K562 (cell line): ENCODE measurements around the gene NMRAL1. TPM values are rescaled to one million over a fixed set of nuclear protein-coding genes. Genes with fewer than 3 reads are reported as not detected.

Experiments used
- ATF7 ChIP-seq: fragments of 450-650 bp; IDR thresholded peaks from 2 replicates; pipeline ENCODE4 v1.7.1; 2014; ENCODE audit warnings: mild to moderate bottlenecking, moderate library complexity
- CTCFL ChIP-seq: IDR thresholded peaks from 2 replicates; pipeline ENCODE4 v1.6.1; 2011; ENCODE audit warnings: borderline replicate concordance, low read depth, mild to moderate bottlenecking, moderate library complexity, low read length; ENCODE audit not compliant: insufficient read depth, poor library complexity, severe bottlenecking
- ELF2 ChIP-seq: fragments of 250-450 bp; sonication (Bioruptor Pico); IDR thresholded peaks from 2 replicates; pipeline ENCODE4 v1.5.0; 2021; ENCODE audit warnings: mild to moderate bottlenecking
- HMG20B ChIP-seq: fragments of 250-450 bp; sonication (Bioruptor Pico); IDR thresholded peaks from 2 replicates; pipeline ENCODE4 v1.5.0; 2021; ENCODE audit warnings: mild to moderate bottlenecking
- HNRNPK ChIP-seq: fragments of 200-400 bp; formaldehyde crosslinking; IDR thresholded peaks from one replicate; pipeline ENCODE4 v1.6.1; 2018; ENCODE audit warnings: mild to moderate bottlenecking, low read depth, low read length; ENCODE audit not compliant: poor library complexity, severe bottlenecking
- HSF4 ChIP-seq: fragments of 250-450 bp; sonication (Bioruptor Pico); IDR thresholded peaks from 2 replicates; pipeline ENCODE4 v2.1.2; 2022; ENCODE audit warnings: mild to moderate bottlenecking, moderate library complexity, borderline replicate concordance
- ID3 ChIP-seq, 2 experiments: fragments of 250-450 bp in 1 of 2; fragments of 450-650 bp in 1 of 2; sonication (Bioruptor Pico) in 1 of 2; IDR thresholded peaks; 2 replicates each; pipeline versions ENCODE4 v1.6.1 to v1.8.0; 2016 to 2021; ENCODE audit warnings: mild to moderate bottlenecking in 2 of 2, moderate library complexity in 2 of 2, missing compliant biosample characterization in 1 of 2, missing genetic modification characterization in 1 of 2
- MCM5 ChIP-seq: fragments of 450-650 bp; IDR thresholded peaks from 2 replicates; pipeline ENCODE4 v1.6.1; 2016; ENCODE audit warnings: low read depth
- MIER1 ChIP-seq: fragments of 450-650 bp; IDR thresholded peaks from 2 replicates; pipeline ENCODE4 v1.6.1; 2016; ENCODE audit warnings: antibody characterized with exemption, mild to moderate bottlenecking, low read depth
- MLLT1 ChIP-seq, 2 experiments: fragments of 450-650 bp; IDR thresholded peaks; 2 replicates each; pipeline ENCODE4 v1.6.1; 2016
- NEUROD1 ChIP-seq: fragments of 150-350 bp; IDR thresholded peaks from 2 replicates; pipeline ENCODE4 v1.6.1; 2014; ENCODE audit warnings: borderline replicate concordance, low read length, low read depth; ENCODE audit not compliant: partially characterized antibody
- OTX1 ChIP-seq: fragments of 450-650 bp; formaldehyde crosslinking; IDR thresholded peaks from 2 replicates; pipeline ENCODE4 v1.4.0; 2022; ENCODE audit warnings: mild to moderate bottlenecking
- POLR2A ChIP-seq: fragments of 450-650 bp; conservative IDR thresholded peaks from 2 replicates; pipeline ENCODE4 v1.6.1; 2016
- PTRF ChIP-seq: fragments of 450-650 bp; IDR thresholded peaks from 2 replicates; pipeline ENCODE4 v1.6.1; 2016; ENCODE audit warnings: mild to moderate bottlenecking, missing genetic modification characterization, missing compliant biosample characterization
- RBM22 ChIP-seq: fragments of 200-400 bp; formaldehyde crosslinking; IDR thresholded peaks from 2 replicates; pipeline ENCODE4 v1.6.1; 2018; ENCODE audit warnings: low read length, low read depth; ENCODE audit not compliant: poor library complexity, severe bottlenecking
- TFAM ChIP-seq: fragments of 250-450 bp; sonication (Bioruptor Pico); conservative IDR thresholded peaks from 2 replicates; pipeline ENCODE4 v1.5.0; 2021; ENCODE audit warnings: mild to moderate bottlenecking, moderate library complexity
- TFE3 ChIP-seq: fragments of 450-650 bp; formaldehyde crosslinking; IDR thresholded peaks from 2 replicates; pipeline ENCODE4 v1.4.0; 2020; ENCODE audit warnings: mild to moderate bottlenecking, mixed read lengths
- THRAP3 ChIP-seq: fragments of 450-650 bp; IDR thresholded peaks from 2 replicates; pipeline ENCODE4 v1.6.1; 2016; ENCODE audit warnings: mild to moderate bottlenecking, inconsistent platforms, borderline replicate concordance
- XRCC5 ChIP-seq: fragments of 200-400 bp; formaldehyde crosslinking; IDR thresholded peaks from 2 replicates; pipeline ENCODE4 v1.6.1; 2017; ENCODE audit warnings: low read depth, mild to moderate bottlenecking, low read length
- ZNF449 ChIP-seq: fragments of 250-450 bp; sonication (Bioruptor Pico); IDR thresholded peaks from 2 replicates; pipeline ENCODE4 v1.8.0; 2022; ENCODE audit warnings: moderate library complexity, mild to moderate bottlenecking, inconsistent platforms
- ZNF584 ChIP-seq: fragments of 200-800 bp; sonication (Bioruptor generic); IDR thresholded peaks from 2 replicates; pipeline ENCODE4 v1.6.1; 2016; ENCODE audit warnings: low read depth, mild to moderate bottlenecking, missing genetic modification characterization, missing compliant biosample characterization
- polyA plus RNA-seq, 8 experiments: library from polyadenylated mRNA; depleted of rRNA in 4 of 8; stranded (reverse) in 5 of 8; unstranded in 3 of 8; fragments of >200 nt; fragmentation: Nextera tagmentation in 2 of 8; fragmentation: Illumina TruSeq in 1 of 8; extraction: Ambion mirVana in 2 of 8; extraction: Trizol in 1 of 8; gene quantifications; 2 replicates each; pipeline versions ENCODE4 v1.2.1 to v1.2.3, GENCODE V29; 2011 to 2014; ENCODE audit warnings: inconsistent platforms in 1 of 8, missing spikeins in 1 of 8
- total RNA-seq, 7 experiments: library from RNA; depleted of rRNA in 6 of 7; stranded (reverse); fragments of >200 nt in 6 of 7; fragmentation: Illumina TruSeq in 2 of 7; extraction: Trizol in 2 of 7; gene quantifications; 2 replicates each; pipeline versions ENCODE4 v1.2.1 to v1.2.3, GENCODE V29; 2011 to 2021; ENCODE audit warnings: low replicate concordance in 1 of 7

NMRAL1 gene
- total and polyA plus RNA-seq, 9 of the 15 experiments (the other 6 are each of a cell fraction or from before 2014, with no cell fraction given): 6.3 to 116 (median 63.2) TPM

GRCh38 chr16:4461250-4462085 lies 13.0 kb downstream of the NMRAL1 start (continued):
- TF ChIP-seq ZNF449 (CRISPR knock-in tag) (no peak), MCM5 (no peak), HNRNPK (no peak), MLLT1 (IDR thresholded peaks at IDR 0.05) (no peak), MIER1 (no peak), HMG20B (CRISPR knock-in tag) (no peak), XRCC5 (no peak), CTCFL (no peak), NEUROD1 (no peak), RBM22 (no peak), TFE3 (CRISPR knock-in tag) (no peak), ELF2 (CRISPR knock-in tag) (no peak), OTX1 (CRISPR knock-in tag) (no peak), POLR2A (0 out of 2 replicates have a peak, but pooled peaks have one; percentile 32), TFAM (CRISPR knock-in tag) (no peak), ID3 (CRISPR knock-in tag; IDR thresholded peaks at IDR 0.05) (no peak), ID3 (tag; IDR thresholded peaks at IDR 0.05) (no peak), ATF7 (peak; percentile 99), PTRF (tag) (no peak), HSF4 (CRISPR knock-in tag) (no peak), THRAP3 (no peak), ZNF584 (no peak)
